SJSA1 (cell line): ENCODE measurements around the gene NRXN3. TPM values are rescaled to one million over a fixed set of nuclear protein-coding genes. Genes with fewer than 3 reads are reported as not detected.

ENCODE experiments used
- DNase-seq, 2 experiments: peaks; one replicate each; pipeline ENCODE4 v3.0.0-alpha.2; 2015 to 2020; ENCODE audit warnings: low spot score in 2 of 2, low read depth in 1 of 2
- H3K27ac ChIP-seq: fragments of 250-450 bp; sonication (Bioruptor Pico); 2 replicates; pipeline ENCODE4 v1.5.1; 2020; ENCODE audit warnings: mild to moderate bottlenecking, moderate library complexity
- H3K27me3 ChIP-seq: fragments of 250-450 bp; sonication (Bioruptor Pico); replicated peaks from 2 replicates; pipeline ENCODE4 v1.5.1; 2020; ENCODE audit warnings: mild to moderate bottlenecking, moderate library complexity
- H3K36me3 ChIP-seq: fragments of 250-450 bp; sonication (Bioruptor Pico); 2 replicates; pipeline ENCODE4 v1.5.1; 2020; ENCODE audit warnings: mild to moderate bottlenecking
- H3K4me1 ChIP-seq: fragments of 250-450 bp; sonication (Bioruptor Pico); replicated peaks from 2 replicates; pipeline ENCODE4 v1.6.1; 2021; ENCODE audit warnings: mild to moderate bottlenecking
- H3K4me3 ChIP-seq: fragments of 250-450 bp; sonication (Bioruptor Pico); 2 replicates; pipeline ENCODE4 v1.5.1; 2020; ENCODE audit warnings: mild to moderate bottlenecking
- H3K9me3 ChIP-seq: fragments of 250-450 bp; sonication (Bioruptor Pico); replicated peaks from 2 replicates; pipeline ENCODE4 v1.5.1; 2020; ENCODE audit warnings: mild to moderate bottlenecking
- total RNA-seq: library from RNA; depleted of rRNA; stranded (reverse); fragments of >200 nt; shearing (Covaris generic); gene quantifications from 2 replicates; pipeline ENCODE4 v1.2.3, GENCODE V29; 2014

The NRXN3 gene
- total RNA-seq, 1 experiment from 2014 or later = 1.0 TPM

GRCh38 chr14:78327426-78328221 is 157.5 kb downstream of the NRXN3 start:
- H3K4me3 ChIP-seq = no peak overlapping the region
- peak in 1 of 2 experiments; percentile 18 for DNase-seq
- 0 out of 2 replicates have a peak, but pooled peaks cover 5% of the 10 kb centered on the region for H3K4me1 ChIP-seq
- no peaks in the 10 kb centered on the region for H3K27me3 ChIP-seq
- no peaks in the 10 kb centered on the region for H3K9me3 ChIP-seq
- H3K36me3 ChIP-seq = no peaks in the 10 kb centered on the region
- H3K27ac ChIP-seq = no peak overlapping the region

GRCh38 chr14:78329371-78329770 is 159.2 kb downstream of the NRXN3 start:
- Histone ChIP-seq H3K36me3 (no peaks in the 10 kb centered on the region), H3K4me1 (0 out of 2 replicates have a peak, but pooled peaks cover 5% of the 10 kb centered on the region), H3K27me3 (no peaks in the 10 kb centered on the region), H3K9me3 (no peaks in the 10 kb centered on the region), H3K27ac (no peak overlapping the region), H3K4me3 (no peak overlapping the region)
- no peak for DNase-seq

GRCh38 chr14:78335531-78335930 is 165.4 kb downstream of the NRXN3 start:
- H3K4me1 ChIP-seq = no peaks in the 10 kb centered on the region
- no peaks in the 10 kb centered on the region for H3K36me3 ChIP-seq
- no peak for DNase-seq
- no peak overlapping the region for H3K27ac ChIP-seq
- H3K4me3 ChIP-seq = no peak overlapping the region
- H3K27me3 ChIP-seq = no peaks in the 10 kb centered on the region
- no peaks in the 10 kb centered on the region for H3K9me3 ChIP-seq

- H3K27me3 ChIP-seq = no peaks in the 10 kb centered on the region
- no peak for DNase-seq
- H3K4me3 ChIP-seq = no peak overlapping the region
- no peaks in the 10 kb centered on the region for H3K36me3 ChIP-seq
- H3K4me1 ChIP-seq = no peaks in the 10 kb centered on the region
- H3K27ac ChIP-seq = no peak overlapping the region
- H3K9me3 ChIP-seq = no peaks in the 10 kb centered on the region
Measured at GRCh38 chr14:78340250-78340649, 170.1 kb downstream of the NRXN3 start.

- no peak for DNase-seq
- no peak overlapping the region for H3K4me3 ChIP-seq
Measured at GRCh38 chr14:78341827-78342389, 171.7 kb downstream of the NRXN3 start.

GRCh38 chr14:78342879-78343278 is 172.7 kb downstream of the NRXN3 start:
- Histone ChIP-seq H3K4me3 (no peak overlapping the region), H3K4me1 (no peaks in the 10 kb centered on the region), H3K27me3 (no peaks in the 10 kb centered on the region), H3K9me3 (no peaks in the 10 kb centered on the region), H3K36me3 (no peaks in the 10 kb centered on the region), H3K27ac (no peak overlapping the region)
- no peak for DNase-seq

More at GRCh38 chr14:78341827-78342389, 171.7 kb downstream of the NRXN3 start:
- Histone ChIP-seq H3K27me3 (no peaks in the 10 kb centered on the region), H3K9me3 (no peaks in the 10 kb centered on the region), H3K4me1 (no peaks in the 10 kb centered on the region), H3K36me3 (no peaks in the 10 kb centered on the region), H3K27ac (no peak overlapping the region)

GRCh38 chr14:78344290-78344689 is 174.1 kb downstream of the NRXN3 start:
- Histone ChIP-seq H3K9me3 (no peaks in the 10 kb centered on the region), H3K36me3 (no peaks in the 10 kb centered on the region), H3K27me3 (no peaks in the 10 kb centered on the region), H3K4me3 (no peak overlapping the region), H3K27ac (no peak overlapping the region), H3K4me1 (no peaks in the 10 kb centered on the region)
- DNase-seq = no peak

- H3K27ac ChIP-seq = no peak overlapping the region
- no peaks in the 10 kb centered on the region for H3K9me3 ChIP-seq
- DNase-seq = no peak
- H3K4me3 ChIP-seq = no peak overlapping the region
- H3K4me1 ChIP-seq = no peaks in the 10 kb centered on the region
- H3K27me3 ChIP-seq = no peaks in the 10 kb centered on the region
- H3K36me3 ChIP-seq = no peaks in the 10 kb centered on the region
Measured at GRCh38 chr14:78345131-78345744, 175.1 kb downstream of the NRXN3 start.

- Histone ChIP-seq H3K27ac (no peak overlapping the region), H3K4me1 (no peaks in the 10 kb centered on the region), H3K9me3 (no peaks in the 10 kb centered on the region), H3K4me3 (no peak overlapping the region), H3K27me3 (no peaks in the 10 kb centered on the region), H3K36me3 (no peaks in the 10 kb centered on the region)
- DNase-seq = no peak
Measured at GRCh38 chr14:78346747-78347146, 176.6 kb downstream of the NRXN3 start.

- no peak for DNase-seq
- no peaks in the 10 kb centered on the region for H3K9me3 ChIP-seq
Measured at GRCh38 chr14:78355109-78355508, 184.9 kb downstream of the NRXN3 start.

GRCh38 chr14:78356391-78356790 is 186.2 kb downstream of the NRXN3 start:
- Histone ChIP-seq H3K9me3 (no peaks in the 10 kb centered on the region), H3K27me3 (no peaks in the 10 kb centered on the region), H3K4me1 (no peaks in the 10 kb centered on the region), H3K4me3 (no peak overlapping the region), H3K36me3 (no peaks in the 10 kb centered on the region), H3K27ac (no peak overlapping the region)
- no peak for DNase-seq

More at GRCh38 chr14:78355109-78355508, 184.9 kb downstream of the NRXN3 start:
- Histone ChIP-seq H3K27me3 (no peaks in the 10 kb centered on the region), H3K4me3 (no peak overlapping the region), H3K4me1 (no peaks in the 10 kb centered on the region), H3K36me3 (no peaks in the 10 kb centered on the region), H3K27ac (no peak overlapping the region)

- Histone ChIP-seq H3K9me3 (no peaks in the 10 kb centered on the region), H3K4me3 (no peak overlapping the region), H3K27me3 (no peaks in the 10 kb centered on the region), H3K27ac (no peak overlapping the region), H3K36me3 (no peaks in the 10 kb centered on the region), H3K4me1 (no peaks in the 10 kb centered on the region)
- DNase-seq = no peak
Measured at GRCh38 chr14:78358591-78358990, 188.4 kb downstream of the NRXN3 start.

GRCh38 chr14:78359581-78359980 is 189.4 kb downstream of the NRXN3 start:
- H3K4me3 ChIP-seq = no peak overlapping the region
- no peaks in the 10 kb centered on the region for H3K9me3 ChIP-seq
- DNase-seq = no peak
- no peak overlapping the region for H3K27ac ChIP-seq
- no peaks in the 10 kb centered on the region for H3K4me1 ChIP-seq
- H3K27me3 ChIP-seq = no peaks in the 10 kb centered on the region
- H3K36me3 ChIP-seq = no peaks in the 10 kb centered on the region

GRCh38 chr14:78363008-78363407 is 192.8 kb downstream of the NRXN3 start:
- no peaks in the 10 kb centered on the region for H3K9me3 ChIP-seq
- H3K4me3 ChIP-seq = no peak overlapping the region
- H3K27me3 ChIP-seq = no peaks in the 10 kb centered on the region
- no peaks in the 10 kb centered on the region for H3K4me1 ChIP-seq
- no peak for DNase-seq
- no peak overlapping the region for H3K27ac ChIP-seq
- no peaks in the 10 kb centered on the region for H3K36me3 ChIP-seq
